Measurements from ENCODE around the gene XDH.

DNA sequence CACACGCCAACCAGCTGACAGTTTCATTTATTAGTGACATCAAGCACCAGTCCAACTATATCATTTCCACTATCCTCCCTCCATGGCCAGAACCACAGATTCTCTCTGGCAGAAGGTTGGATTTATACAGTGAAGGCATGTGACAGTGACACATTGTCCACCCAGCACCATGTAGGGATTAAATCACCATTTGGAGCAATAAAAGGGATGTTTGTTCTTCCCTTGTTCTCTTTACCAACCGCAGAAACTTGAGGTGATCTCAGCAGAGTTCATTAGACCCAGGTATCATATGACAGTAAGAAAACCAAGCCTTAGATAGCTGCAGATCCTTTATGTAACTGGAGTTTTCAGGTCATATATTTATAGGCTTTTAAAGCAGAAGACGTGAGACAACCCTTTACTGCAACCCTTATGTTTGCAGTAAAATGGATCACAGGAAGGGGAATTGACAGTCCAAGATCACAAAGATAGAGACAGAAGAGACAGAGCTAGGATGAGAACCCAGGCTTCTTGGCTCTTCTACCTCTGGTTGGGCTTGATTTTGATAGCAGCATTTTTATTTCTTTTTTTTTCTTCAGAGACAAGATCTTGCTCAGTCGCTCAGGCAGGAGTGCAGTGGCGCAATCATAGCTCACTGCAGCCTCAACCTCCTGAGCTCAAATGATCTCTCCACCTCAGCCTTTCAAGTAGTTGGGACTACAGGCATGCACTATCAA lies 80.1 kb downstream of the XDH start:
- no peak for TF ChIP-seq RFX1 (IDR thresholded peaks at IDR 0.05)
- TF ChIP-seq SMC3 (conservative IDR thresholded peaks at IDR 0.05; ENCODE audit: insufficient read depth, low read depth, low read length) = no peak
- no peak for TF ChIP-seq SIN3A (IDR thresholded peaks at IDR 0.05; ENCODE audit: borderline replicate concordance in 2 of 2, control insufficient read depth in 1 of 2, low read depth in 2 of 2, low read length in 2 of 2)

All from K562 (cell line).